K562 (cell line): Measurements from ENCODE around the gene BTN3A1. TPM values are rescaled to one million over a fixed set of nuclear protein-coding genes. Genes with fewer than 3 reads are reported as not detected.
A peak's percentile ranks its signal among the peaks of the same experiment; 100 is the strongest.

Experiments
- ATAC-seq: fragments of 200-7000 bp; cut with Tn5 transposase; 3 replicates; pipeline ENCODE4 v1.9.1; 2020; ENCODE audit warnings: moderate library complexity
- BruUV-seq: library from RNA; stranded (reverse); fragments of 400-500 nt; replicated peaks from 2 replicates; lab custom pipeline; 2021; lab: Mats Ljungman, UMichigan
- CTCF ChIA-PET: fragments of 300-600 bp; formaldehyde crosslinking; extraction: SDS; loops from one replicate; lab custom pipeline; 2021; ENCODE audit warnings: low intra/inter-chr PET ratio; lab: Yijun Ruan, JAX
- POLR2A ChIA-PET: fragments of 300-600, 350-650 bp; sonication (Branson Sonifier 250); formaldehyde crosslinking; extraction: SDS; loops from one replicate; lab custom pipeline; 2021; ENCODE audit warnings: antibody characterized with exemption, inconsistent platforms; lab: Yijun Ruan, JAX
- DNase-seq, 4 experiments: peaks; one replicate each; pipeline versions ENCODE4 v3.0.0 to v3.0.0-alpha.2; 2011 to 2018; ENCODE audit warnings: low spot score in 3 of 4, mixed read lengths in 3 of 4; ENCODE audit errors: extremely low read depth in 1 of 4
- FAIRE-seq: peaks from 2 replicates; lab custom pipeline; 2011; peaks lifted over from hg19 to GRCh38; lab: Jason Lieb, UNC
- H2AFZ ChIP-seq: 2 replicates; pipeline ENCODE4 v1.6.0; 2011; ENCODE audit warnings: low read depth, low read length, control low read depth, inconsistent platforms
- H3K27ac ChIP-seq: fragments of 200-600 bp; 3 replicates; pipeline ENCODE4 v1.8.0; 2011; ENCODE audit warnings: low read depth, mild to moderate bottlenecking, control low read depth, inconsistent platforms, low read length, moderate library complexity, mixed read lengths; ENCODE audit errors: extremely low read depth
- H3K27me3 ChIP-seq, 2 experiments: fragments of 300-600 bp in 1 of 2; 2 replicates in 1 of 2; 3 replicates in 1 of 2; pipeline versions ENCODE4 v1.6.0 to v1.8.0; 2011; ENCODE audit warnings: inconsistent platforms in 2 of 2, low read length in 2 of 2, mild to moderate bottlenecking in 1 of 2, mixed read lengths in 1 of 2, moderate library complexity in 1 of 2; ENCODE audit not compliant: control insufficient read depth in 2 of 2, insufficient read depth in 2 of 2
- H3K36me3 ChIP-seq: fragments of 300-600 bp; 3 replicates; pipeline ENCODE4 v1.8.0; 2011; ENCODE audit warnings: mild to moderate bottlenecking, low read length, inconsistent platforms; ENCODE audit not compliant: control insufficient read depth, insufficient read depth
- H3K4me1 ChIP-seq, 2 experiments: fragments of 200-600 bp in 1 of 2; replicated peaks in 1 of 2; 2 replicates in 1 of 2; 3 replicates in 1 of 2; pipeline versions ENCODE4 v1.5.1 to v1.8.0; 2011; ENCODE audit warnings: inconsistent platforms in 2 of 2, low read length in 2 of 2, mild to moderate bottlenecking in 1 of 2, mixed read lengths in 1 of 2, moderate library complexity in 1 of 2; ENCODE audit not compliant: control insufficient read depth in 2 of 2, insufficient read depth in 2 of 2
- H3K4me2 ChIP-seq: 2 replicates; pipeline ENCODE4 v1.6.1; 2011; ENCODE audit warnings: low read length, control low read depth, inconsistent platforms, mixed read lengths; ENCODE audit not compliant: insufficient read depth
- H3K4me3 ChIP-seq: fragments of 200-600 bp; sonication (generic), shearing (Covaris generic); 2 replicates; pipeline ENCODE4 v1.5.1; 2016; ENCODE audit warnings: control low read depth, inconsistent platforms
- H3K79me2 ChIP-seq: fragments of 200-600 bp; 3 replicates; pipeline ENCODE4 v1.8.0; 2011; ENCODE audit warnings: low read length, inconsistent platforms; ENCODE audit not compliant: control insufficient read depth, insufficient read depth
- H3K9ac ChIP-seq, 2 experiments: 2 replicates each; pipeline versions ENCODE4 v1.6.0 to v1.6.1; 2011; ENCODE audit warnings: low read depth in 2 of 2, low read length in 2 of 2, control low read depth in 1 of 2, inconsistent platforms in 1 of 2, mild to moderate bottlenecking in 1 of 2, mixed read lengths in 1 of 2; ENCODE audit not compliant: insufficient read depth in 1 of 2
- H3K9me1 ChIP-seq: one replicate; pipeline ENCODE4 v1.6.0; 2011; ENCODE audit warnings: inconsistent platforms, mild to moderate bottlenecking, low read length, moderate library complexity; ENCODE audit not compliant: control insufficient read depth, insufficient read depth
- H3K9me3 ChIP-seq: replicated peaks from 2 replicates; pipeline ENCODE4 v1.5.1; 2011; ENCODE audit warnings: low read depth, low read length, inconsistent platforms; ENCODE audit not compliant: control insufficient read depth, insufficient read depth
- H4K20me1 ChIP-seq: replicated peaks from 2 replicates; pipeline ENCODE4 v1.6.1; 2011; ENCODE audit warnings: low read length, inconsistent platforms, mixed read lengths; ENCODE audit not compliant: control insufficient read depth, insufficient read depth
- ATF7 ChIP-seq: fragments of 450-650 bp; IDR thresholded peaks from 2 replicates; pipeline ENCODE4 v1.7.1; 2014; ENCODE audit warnings: mild to moderate bottlenecking, moderate library complexity
- WGBS: fragments of 100-300 bp; shearing (Covaris generic); methylation state at CpG from one replicate; pipeline ENCODE4 v1.1.6; 2016; ENCODE audit warnings: low coverage, mixed read lengths; ENCODE audit not compliant: insufficient coverage; ENCODE audit errors: missing lambda C conversion rate; 5-methylcytosine and 5-hydroxymethylcytosine counted together
- in situ Hi-C: fragments of 300-500 bp; cut with MboI; formaldehyde crosslinking; loops from 4 replicates; pipeline ENCODE4 v1.15.0; 2018; ENCODE audit warnings: inconsistent platforms, mixed read lengths
- intact Hi-C: fragments of 100-400 bp; cut with micrococcal nuclease; formaldehyde crosslinking; loops from 2 replicates; pipeline ENCODE4 v1.14.2; 2022
- polyA plus RNA-seq, 8 experiments: library from polyadenylated mRNA; depleted of rRNA in 4 of 8; stranded (reverse) in 5 of 8; unstranded in 3 of 8; fragments of >200 nt; fragmentation: Nextera tagmentation in 2 of 8; fragmentation: Illumina TruSeq in 1 of 8; extraction: Ambion mirVana in 2 of 8; extraction: Trizol in 1 of 8; gene quantifications; 2 replicates each; pipeline versions ENCODE4 v1.2.1 to v1.2.3, GENCODE V29; 2011 to 2014; ENCODE audit warnings: inconsistent platforms in 1 of 8, missing spikeins in 1 of 8
- total RNA-seq, 7 experiments: library from RNA; depleted of rRNA in 6 of 7; stranded (reverse); fragments of >200 nt in 6 of 7; fragmentation: Illumina TruSeq in 2 of 7; extraction: Trizol in 2 of 7; gene quantifications; 2 replicates each; pipeline versions ENCODE4 v1.2.1 to v1.2.3, GENCODE V29; 2011 to 2021; ENCODE audit warnings: low replicate concordance in 1 of 7
- TF ChIP-seq, protein P1 (sequence below): fragments of 450-650 bp; formaldehyde crosslinking; IDR thresholded peaks from 2 replicates; pipeline ENCODE4 v1.4.0; 2020; ENCODE audit warnings: mild to moderate bottlenecking, mixed read lengths
- TF ChIP-seq, protein P2 (sequence below), 2 experiments: fragments of 450-650 bp; formaldehyde crosslinking in 1 of 2; IDR thresholded peaks; 2 replicates each; pipeline versions ENCODE4 v1.4.0 to v1.6.1; 2014 to 2020; ENCODE audit warnings: mild to moderate bottlenecking in 2 of 2, borderline replicate concordance in 1 of 2, low read depth in 1 of 2

The BTN3A1 gene
- total and polyA plus RNA-seq, 9 of the 15 experiments (the other 6 are each of a cell fraction or from before 2014, with no cell fraction given), result 0.84 to 8.5 (median 3.9) TPM

DNA sequence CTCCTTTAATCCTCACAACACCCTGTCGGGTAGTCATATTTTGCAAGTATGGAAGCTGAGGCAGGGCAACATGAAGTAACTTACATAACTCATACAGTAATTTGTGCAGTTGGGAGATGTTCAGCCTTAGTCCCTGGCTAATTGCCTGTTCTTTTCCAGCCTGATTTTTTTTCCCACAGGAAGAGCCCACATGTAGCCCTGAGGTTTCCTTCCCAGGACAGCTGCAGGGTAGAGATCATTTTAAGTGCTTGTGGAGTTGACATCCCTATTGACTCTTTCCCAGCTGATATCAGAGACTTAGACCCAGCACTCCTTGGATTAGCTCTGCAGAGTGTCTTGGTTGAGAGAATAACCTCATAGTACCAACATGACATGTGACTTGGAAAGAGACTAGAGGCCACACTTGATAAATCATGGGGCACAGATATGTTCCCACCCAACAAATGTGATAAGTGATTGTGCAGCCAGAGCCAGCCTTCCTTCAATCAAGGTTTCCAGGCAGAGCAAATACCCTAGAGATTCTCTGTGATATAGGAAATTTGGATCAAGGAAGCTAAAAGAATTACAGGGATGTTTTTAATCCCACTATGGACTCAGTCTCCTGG lies 50.7 kb downstream of the BTN3A1 start:
- H4K20me1 ChIP-seq, result no peaks in the 10 kb centered on the region
- POLR2A ChIA-PET, result interaction anchor here (0.7 to 1.4 kb wide), 2 partner anchors 12 to 21 kb away, joined by 4 read pairs; no protein-coding TSS in a partner anchor
- no peak overlapping the region for H3K4me3 ChIP-seq
- TF ChIP-seq ATF7, result no peak
- TF ChIP-seq, protein P1, sequence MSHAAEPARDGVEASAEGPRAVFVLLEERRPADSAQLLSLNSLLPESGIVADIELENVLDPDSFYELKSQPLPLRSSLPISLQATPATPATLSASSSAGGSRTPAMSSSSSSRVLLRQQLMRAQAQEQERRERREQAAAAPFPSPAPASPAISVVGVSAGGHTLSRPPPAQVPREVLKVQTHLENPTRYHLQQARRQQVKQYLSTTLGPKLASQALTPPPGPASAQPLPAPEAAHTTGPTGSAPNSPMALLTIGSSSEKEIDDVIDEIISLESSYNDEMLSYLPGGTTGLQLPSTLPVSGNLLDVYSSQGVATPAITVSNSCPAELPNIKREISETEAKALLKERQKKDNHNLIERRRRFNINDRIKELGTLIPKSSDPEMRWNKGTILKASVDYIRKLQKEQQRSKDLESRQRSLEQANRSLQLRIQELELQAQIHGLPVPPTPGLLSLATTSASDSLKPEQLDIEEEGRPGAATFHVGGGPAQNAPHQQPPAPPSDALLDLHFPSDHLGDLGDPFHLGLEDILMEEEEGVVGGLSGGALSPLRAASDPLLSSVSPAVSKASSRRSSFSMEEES (CRISPR knock-in tag), result peak; percentile 21; the same call in 1 of the 2 replicates
- DNase-seq (no peak), ATAC-seq (no peak), FAIRE-seq (no peak)
- H3K27ac ChIP-seq, result no peak overlapping the region
- H3K9ac ChIP-seq, result no peak overlapping the region
- no peak overlapping the region for H3K4me2 ChIP-seq
- BruUV-seq, result no TSS peak
- in situ Hi-C loops (no loop called here), intact Hi-C loops (no loop called here)
- CTCF ChIA-PET, result no interaction called here
- H3K79me2 ChIP-seq, result peaks cover under 1% of the 10 kb centered on the region; the same call in 1 of the 3 replicates
- no peaks in the 10 kb centered on the region for H3K36me3 ChIP-seq
- H3K4me1 ChIP-seq, result peaks cover 0 to 10% of the 10 kb centered on the region in 2 experiments; a peak in 3 of 5 replicates
- no peaks in the 10 kb centered on the region for H3K9me1 ChIP-seq
- H3K27me3 ChIP-seq, result no peaks in the 10 kb centered on the region
- no peak overlapping the region for H2AFZ ChIP-seq
- H3K9me3 ChIP-seq, result no peaks in the 10 kb centered on the region
- 36% methylated on average over 1 of the region's 1 CpG for WGBS

DNA sequence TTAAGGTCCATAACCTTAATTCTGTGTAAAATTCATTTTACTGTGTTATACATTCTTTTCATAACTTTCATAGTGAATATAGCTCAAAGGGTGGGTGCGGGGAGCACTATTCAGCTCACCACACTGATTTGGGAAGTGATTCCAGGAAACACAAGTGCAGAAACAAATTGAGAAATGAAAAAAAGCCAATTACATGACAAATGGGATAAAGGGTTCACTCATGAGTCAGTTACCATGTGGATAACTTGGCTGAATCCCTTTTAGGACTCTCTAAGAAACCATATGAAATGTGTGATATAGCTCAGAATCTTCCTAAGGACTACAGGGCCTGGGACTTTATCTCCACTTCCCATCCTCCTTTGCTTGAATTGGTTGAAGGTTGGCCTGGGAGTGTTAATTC lies 52.6 kb downstream of the BTN3A1 start:
- H3K27ac ChIP-seq, result no peak overlapping the region
- FAIRE-seq, result no peak
- no peaks in the 10 kb centered on the region for H3K9me1 ChIP-seq
- no peak overlapping the region for H3K4me3 ChIP-seq
- intact Hi-C loops (no loop called here), in situ Hi-C loops (no loop called here)
- WGBS, result 77% methylated on average over 1 of the region's 1 CpG
- no peaks in the 10 kb centered on the region for H3K27me3 ChIP-seq
- peaks cover 7% of the 10 kb centered on the region for H3K36me3 ChIP-seq
- no peak overlapping the region for H3K4me2 ChIP-seq
- H4K20me1 ChIP-seq, result no peaks in the 10 kb centered on the region
- BruUV-seq, result no TSS peak
- H3K9me3 ChIP-seq, result no peaks in the 10 kb centered on the region
- ChIA-PET CTCF (no interaction called here), POLR2A (interaction anchor here (1.4 to 3.0 kb wide), 2 partner anchors 9 to 30 kb away, joined by 4 to 21 read pairs; no protein-coding TSS in a partner anchor)
- peaks cover 6 to 14% of the 10 kb centered on the region in 2 experiments; a peak in 3 of 5 replicates for H3K4me1 ChIP-seq
- H3K9ac ChIP-seq, result no peak overlapping the region
- H3K79me2 ChIP-seq, result peaks cover 20% of the 10 kb centered on the region
- H2AFZ ChIP-seq, result no peak overlapping the region
- DNase-seq, result peak in 1 of 4 experiments; percentile 30
- no peak for ATAC-seq
- TF ChIP-seq, protein P2, sequence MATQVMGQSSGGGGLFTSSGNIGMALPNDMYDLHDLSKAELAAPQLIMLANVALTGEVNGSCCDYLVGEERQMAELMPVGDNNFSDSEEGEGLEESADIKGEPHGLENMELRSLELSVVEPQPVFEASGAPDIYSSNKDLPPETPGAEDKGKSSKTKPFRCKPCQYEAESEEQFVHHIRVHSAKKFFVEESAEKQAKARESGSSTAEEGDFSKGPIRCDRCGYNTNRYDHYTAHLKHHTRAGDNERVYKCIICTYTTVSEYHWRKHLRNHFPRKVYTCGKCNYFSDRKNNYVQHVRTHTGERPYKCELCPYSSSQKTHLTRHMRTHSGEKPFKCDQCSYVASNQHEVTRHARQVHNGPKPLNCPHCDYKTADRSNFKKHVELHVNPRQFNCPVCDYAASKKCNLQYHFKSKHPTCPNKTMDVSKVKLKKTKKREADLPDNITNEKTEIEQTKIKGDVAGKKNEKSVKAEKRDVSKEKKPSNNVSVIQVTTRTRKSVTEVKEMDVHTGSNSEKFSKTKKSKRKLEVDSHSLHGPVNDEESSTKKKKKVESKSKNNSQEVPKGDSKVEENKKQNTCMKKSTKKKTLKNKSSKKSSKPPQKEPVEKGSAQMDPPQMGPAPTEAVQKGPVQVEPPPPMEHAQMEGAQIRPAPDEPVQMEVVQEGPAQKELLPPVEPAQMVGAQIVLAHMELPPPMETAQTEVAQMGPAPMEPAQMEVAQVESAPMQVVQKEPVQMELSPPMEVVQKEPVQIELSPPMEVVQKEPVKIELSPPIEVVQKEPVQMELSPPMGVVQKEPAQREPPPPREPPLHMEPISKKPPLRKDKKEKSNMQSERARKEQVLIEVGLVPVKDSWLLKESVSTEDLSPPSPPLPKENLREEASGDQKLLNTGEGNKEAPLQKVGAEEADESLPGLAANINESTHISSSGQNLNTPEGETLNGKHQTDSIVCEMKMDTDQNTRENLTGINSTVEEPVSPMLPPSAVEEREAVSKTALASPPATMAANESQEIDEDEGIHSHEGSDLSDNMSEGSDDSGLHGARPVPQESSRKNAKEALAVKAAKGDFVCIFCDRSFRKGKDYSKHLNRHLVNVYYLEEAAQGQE (IDR thresholded peaks at IDR 0.05; ENCODE audit: borderline replicate concordance), result no peak
- TF ChIP-seq, protein P2 (CRISPR knock-in tag; IDR thresholded peaks at IDR 0.05; ENCODE audit: low read depth), result no peak
